ENCODE data around the gene RNU4-1. TPM values are rescaled to one million over a fixed set of nuclear protein-coding genes. Genes with fewer than 3 reads are reported as not detected.
"Not testable (repeated sequence)": the region's sequence is repeated elsewhere in the genome, so short reads cannot be mapped to it uniquely, and the experiment has no call there.

RNU4-1 gene
- total RNA-seq, 2 experiments from 2014 or later: under 0.01 to 3,289 TPM

GRCh38 chr12:120257041-120257821 lies 35.8 kb downstream of the RNU4-1 start:
- ChIA-PET CTCF (ENCODE audit: unreplicated experiment) (interaction anchor here (0.5 kb wide), 1 partner anchor 939 kb away, joined by 3 read pairs; no protein-coding TSS in a partner anchor), POLR2A (interaction anchor here (0.7 to 1.1 kb wide), 3 partner anchors 24 to 223 kb away, joined by 3 to 4 read pairs (median 3); no protein-coding TSS in a partner anchor)
- Histone ChIP-seq H3K4me2 (ENCODE audit: low read length) (no peak overlapping the region), H3K9me3 (ENCODE audit: low read length) (no peaks in the 10 kb centered on the region), H3K79me2 (ENCODE audit: insufficient read depth, low read depth, low read length) (no peaks in the 10 kb centered on the region), H3K4me3 (ENCODE audit: low read depth, low read length, poor library complexity, severe bottlenecking) (no peak overlapping the region), H4K20me1 (ENCODE audit: insufficient read depth, low read length) (no peaks in the 10 kb centered on the region), H3K9me2 (ENCODE audit: insufficient read depth, low read length) (no peaks in the 10 kb centered on the region), H3K36me3 (ENCODE audit: insufficient read depth, low read length) (no peaks in the 10 kb centered on the region), H2AFZ (ENCODE audit: low read length) (no peak overlapping the region), H3K4me1 (ENCODE audit: insufficient read depth, low read length, poor library complexity, severe bottlenecking) (no peaks in the 10 kb centered on the region), H3K27ac (ENCODE audit: low read depth, low read length, poor library complexity, severe bottlenecking) (no peak overlapping the region)
- intact Hi-C loops (cut with micrococcal nuclease; ENCODE audit: unreplicated experiment): no loop called here
- TF ChIP-seq EZH2phosphoT487 (IDR thresholded peaks at IDR 0.05; ENCODE audit: borderline replicate concordance, low read depth, low read length) (no peak), CTCF (conservative IDR thresholded peaks at IDR 0.05; ENCODE audit: low read length) (no peak)
- DNase-seq (ENCODE audit: low spot score): no peak
- no TSS peak for BruUV-seq (replicated peaks)

GRCh38 chr12:120254809-120255208 lies 38.2 kb downstream of the RNU4-1 start:
- no peaks in the 10 kb centered on the region for H3K9me3 ChIP-seq (ENCODE audit: low read length)
- no peak overlapping the region for H3K27ac ChIP-seq (ENCODE audit: low read depth, low read length, poor library complexity, severe bottlenecking)
- no peaks in the 10 kb centered on the region for H3K79me2 ChIP-seq (ENCODE audit: insufficient read depth, low read depth, low read length)
- BruUV-seq (replicated peaks): no TSS peak
- intact Hi-C loops (cut with micrococcal nuclease; ENCODE audit: unreplicated experiment): no loop called here
- H4K20me1 ChIP-seq (ENCODE audit: insufficient read depth, low read length): no peaks in the 10 kb centered on the region
- no peaks in the 10 kb centered on the region for H3K9me2 ChIP-seq (ENCODE audit: insufficient read depth, low read length)
- no peaks in the 10 kb centered on the region for H3K36me3 ChIP-seq (ENCODE audit: insufficient read depth, low read length)
- POLR2A ChIA-PET: interaction anchor here (0.5 to 0.6 kb wide), 2 partner anchors 15 to 214 kb away, joined by 3 read pairs; no protein-coding TSS in a partner anchor
- no peak for DNase-seq (ENCODE audit: low spot score)
- TF ChIP-seq CTCF (conservative IDR thresholded peaks at IDR 0.05; ENCODE audit: low read length): 0 out of 2 replicates have a peak, but pooled peaks have one; percentile 14
- no peak for TF ChIP-seq EZH2phosphoT487 (IDR thresholded peaks at IDR 0.05; ENCODE audit: borderline replicate concordance, low read depth, low read length)
- peaks cover 8% of the 10 kb centered on the region for H3K4me1 ChIP-seq (ENCODE audit: insufficient read depth, low read length, poor library complexity, severe bottlenecking)
- no peak overlapping the region for H3K4me2 ChIP-seq (ENCODE audit: low read length)
- no peak overlapping the region for H3K4me3 ChIP-seq (ENCODE audit: low read depth, low read length, poor library complexity, severe bottlenecking)
- H2AFZ ChIP-seq (ENCODE audit: low read length): no peak overlapping the region
- CTCF ChIA-PET (ENCODE audit: unreplicated experiment): no interaction called here

GRCh38 chr12:120253313-120253712 lies 39.7 kb downstream of the RNU4-1 start:
- H3K9me2 ChIP-seq (ENCODE audit: insufficient read depth, low read length); H4K20me1 ChIP-seq (ENCODE audit: insufficient read depth, low read length); POLR2A ChIA-PET; intact Hi-C loops (cut with micrococcal nuclease; ENCODE audit: unreplicated experiment); H3K27ac ChIP-seq (ENCODE audit: low read depth, low read length, poor library complexity, severe bottlenecking); CTCF ChIA-PET (ENCODE audit: unreplicated experiment); H3K4me2 ChIP-seq (ENCODE audit: low read length); H3K9me3 ChIP-seq (ENCODE audit: low read length); H2AFZ ChIP-seq (ENCODE audit: low read length); H3K4me1 ChIP-seq (ENCODE audit: insufficient read depth, low read length, poor library complexity, severe bottlenecking); H3K79me2 ChIP-seq (ENCODE audit: insufficient read depth, low read depth, low read length); H3K36me3 ChIP-seq (ENCODE audit: insufficient read depth, low read length); DNase-seq (ENCODE audit: low spot score); H3K4me3 ChIP-seq (ENCODE audit: low read depth, low read length, poor library complexity, severe bottlenecking); BruUV-seq (replicated peaks): not testable (repeated sequence)

All from OCI-LY7 (cell line).